ENCODE measurements around the gene DYNLRB1. TPM values are rescaled to one million over a fixed set of nuclear protein-coding genes. Genes with fewer than 3 reads are reported as not detected.
A peak's percentile ranks its signal among the peaks of the same experiment; 100 is the strongest.

DYNLRB1 gene
- total and polyA plus RNA-seq, 2 of the 13 experiments (the other 11 are each of a cell fraction or from before 2014, with no cell fraction given): 140 to 244 TPM

DNA sequence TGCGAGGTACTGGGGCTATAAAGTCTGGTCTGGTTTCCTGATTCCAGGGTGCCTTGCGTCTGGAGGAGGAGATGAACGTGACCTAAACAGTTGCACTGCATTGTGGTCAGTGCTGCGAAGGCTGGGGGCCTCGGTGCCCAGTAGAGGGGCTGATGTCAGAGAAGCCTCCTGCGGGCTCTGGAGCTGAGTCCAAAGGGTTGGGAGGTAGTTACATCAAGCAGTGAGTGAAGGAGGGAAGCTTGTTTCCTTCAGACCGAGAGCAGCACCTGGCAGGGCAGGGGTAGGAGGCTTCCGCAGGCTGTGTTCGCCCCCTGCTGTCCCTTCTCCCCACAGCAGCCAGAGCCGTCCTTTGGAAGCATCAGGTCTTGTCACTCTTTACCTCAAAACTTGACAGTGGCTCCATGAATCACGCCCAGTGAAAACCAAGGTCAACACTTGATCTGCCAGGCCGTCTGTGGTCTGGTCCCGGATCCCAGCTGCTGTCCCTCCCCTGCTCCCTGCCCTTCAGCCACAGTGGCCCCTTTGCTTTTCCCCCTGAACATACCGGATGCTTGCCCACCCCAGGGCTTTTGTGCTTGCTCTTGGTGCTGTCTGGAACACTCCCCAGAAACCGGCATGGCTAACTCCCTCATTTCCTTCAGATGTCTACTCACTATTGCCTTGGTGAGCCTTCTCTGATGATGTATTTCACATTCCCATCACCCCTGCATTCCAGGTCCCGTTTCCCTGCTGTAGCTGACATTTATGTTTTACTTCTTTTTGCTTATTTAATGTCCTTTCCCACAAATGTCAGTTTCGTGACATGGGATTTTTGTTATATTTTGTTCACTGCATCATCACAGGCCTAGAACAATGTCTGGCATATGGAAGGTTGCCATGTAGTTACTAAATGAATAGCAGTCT, 7.0 kb downstream of the DYNLRB1 start (continued):
- TF ChIP-seq, protein P1, sequence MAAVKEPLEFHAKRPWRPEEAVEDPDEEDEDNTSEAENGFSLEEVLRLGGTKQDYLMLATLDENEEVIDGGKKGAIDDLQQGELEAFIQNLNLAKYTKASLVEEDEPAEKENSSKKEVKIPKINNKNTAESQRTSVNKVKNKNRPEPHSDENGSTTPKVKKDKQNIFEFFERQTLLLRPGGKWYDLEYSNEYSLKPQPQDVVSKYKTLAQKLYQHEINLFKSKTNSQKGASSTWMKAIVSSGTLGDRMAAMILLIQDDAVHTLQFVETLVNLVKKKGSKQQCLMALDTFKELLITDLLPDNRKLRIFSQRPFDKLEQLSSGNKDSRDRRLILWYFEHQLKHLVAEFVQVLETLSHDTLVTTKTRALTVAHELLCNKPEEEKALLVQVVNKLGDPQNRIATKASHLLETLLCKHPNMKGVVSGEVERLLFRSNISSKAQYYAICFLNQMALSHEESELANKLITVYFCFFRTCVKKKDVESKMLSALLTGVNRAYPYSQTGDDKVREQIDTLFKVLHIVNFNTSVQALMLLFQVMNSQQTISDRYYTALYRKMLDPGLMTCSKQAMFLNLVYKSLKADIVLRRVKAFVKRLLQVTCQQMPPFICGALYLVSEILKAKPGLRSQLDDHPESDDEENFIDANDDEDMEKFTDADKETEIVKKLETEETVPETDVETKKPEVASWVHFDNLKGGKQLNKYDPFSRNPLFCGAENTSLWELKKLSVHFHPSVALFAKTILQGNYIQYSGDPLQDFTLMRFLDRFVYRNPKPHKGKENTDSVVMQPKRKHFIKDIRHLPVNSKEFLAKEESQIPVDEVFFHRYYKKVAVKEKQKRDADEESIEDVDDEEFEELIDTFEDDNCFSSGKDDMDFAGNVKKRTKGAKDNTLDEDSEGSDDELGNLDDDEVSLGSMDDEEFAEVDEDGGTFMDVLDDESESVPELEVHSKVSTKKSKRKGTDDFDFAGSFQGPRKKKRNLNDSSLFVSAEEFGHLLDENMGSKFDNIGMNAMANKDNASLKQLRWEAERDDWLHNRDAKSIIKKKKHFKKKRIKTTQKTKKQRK (IDR thresholded peaks at IDR 0.05; ENCODE audit: low read length): no peak
- TF ChIP-seq ZNF468 (CRISPR knock-in tag; IDR thresholded peaks at IDR 0.05): no peak
- TF ChIP-seq MATR3 (CRISPR knock-in tag; IDR thresholded peaks at IDR 0.05): no peak
- TF ChIP-seq MBD4 (IDR thresholded peaks at IDR 0.05; ENCODE audit: borderline replicate concordance, low read length): no peak
- no peak for TF ChIP-seq ZBTB34 (CRISPR knock-in tag; IDR thresholded peaks at IDR 0.05)
- TF ChIP-seq ARID4A (CRISPR knock-in tag; IDR thresholded peaks at IDR 0.05; ENCODE audit: borderline replicate concordance): peak; percentile 35; the same call in 1 of the 2 replicates
- TF ChIP-seq ZNF574 (CRISPR knock-in tag; IDR thresholded peaks at IDR 0.05): no peak
- TF ChIP-seq, protein P2, sequence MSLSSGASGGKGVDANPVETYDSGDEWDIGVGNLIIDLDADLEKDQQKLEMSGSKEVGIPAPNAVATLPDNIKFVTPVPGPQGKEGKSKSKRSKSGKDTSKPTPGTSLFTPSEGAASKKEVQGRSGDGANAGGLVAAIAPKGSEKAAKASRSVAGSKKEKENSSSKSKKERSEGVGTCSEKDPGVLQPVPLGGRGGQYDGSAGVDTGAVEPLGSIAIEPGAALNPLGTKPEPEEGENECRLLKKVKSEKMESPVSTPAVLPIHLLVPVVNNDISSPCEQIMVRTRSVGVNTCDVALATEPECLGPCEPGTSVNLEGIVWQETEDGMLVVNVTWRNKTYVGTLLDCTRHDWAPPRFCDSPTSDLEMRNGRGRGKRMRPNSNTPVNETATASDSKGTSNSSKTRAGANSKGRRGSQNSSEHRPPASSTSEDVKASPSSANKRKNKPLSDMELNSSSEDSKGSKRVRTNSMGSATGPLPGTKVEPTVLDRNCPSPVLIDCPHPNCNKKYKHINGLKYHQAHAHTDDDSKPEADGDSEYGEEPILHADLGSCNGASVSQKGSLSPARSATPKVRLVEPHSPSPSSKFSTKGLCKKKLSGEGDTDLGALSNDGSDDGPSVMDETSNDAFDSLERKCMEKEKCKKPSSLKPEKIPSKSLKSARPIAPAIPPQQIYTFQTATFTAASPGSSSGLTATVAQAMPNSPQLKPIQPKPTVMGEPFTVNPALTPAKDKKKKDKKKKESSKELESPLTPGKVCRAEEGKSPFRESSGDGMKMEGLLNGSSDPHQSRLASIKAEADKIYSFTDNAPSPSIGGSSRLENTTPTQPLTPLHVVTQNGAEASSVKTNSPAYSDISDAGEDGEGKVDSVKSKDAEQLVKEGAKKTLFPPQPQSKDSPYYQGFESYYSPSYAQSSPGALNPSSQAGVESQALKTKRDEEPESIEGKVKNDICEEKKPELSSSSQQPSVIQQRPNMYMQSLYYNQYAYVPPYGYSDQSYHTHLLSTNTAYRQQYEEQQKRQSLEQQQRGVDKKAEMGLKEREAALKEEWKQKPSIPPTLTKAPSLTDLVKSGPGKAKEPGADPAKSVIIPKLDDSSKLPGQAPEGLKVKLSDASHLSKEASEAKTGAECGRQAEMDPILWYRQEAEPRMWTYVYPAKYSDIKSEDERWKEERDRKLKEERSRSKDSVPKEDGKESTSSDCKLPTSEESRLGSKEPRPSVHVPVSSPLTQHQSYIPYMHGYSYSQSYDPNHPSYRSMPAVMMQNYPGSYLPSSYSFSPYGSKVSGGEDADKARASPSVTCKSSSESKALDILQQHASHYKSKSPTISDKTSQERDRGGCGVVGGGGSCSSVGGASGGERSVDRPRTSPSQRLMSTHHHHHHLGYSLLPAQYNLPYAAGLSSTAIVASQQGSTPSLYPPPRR (CRISPR knock-in tag; IDR thresholded peaks at IDR 0.05; ENCODE audit: borderline replicate concordance): no peak; the same call in 1 of the 2 replicates
- no peak for TF ChIP-seq ZSCAN12 (CRISPR knock-in tag; IDR thresholded peaks at IDR 0.05)
- TF ChIP-seq KLF12 (CRISPR knock-in tag; IDR thresholded peaks at IDR 0.05; ENCODE audit: borderline replicate concordance): no peak

Measured in HepG2 (cell line).